ENCODE results near the gene REPS2. TPM values are rescaled to one million over a fixed set of nuclear protein-coding genes. Genes with fewer than 3 reads are reported as not detected.

The REPS2 gene
- total and polyA plus RNA-seq, 9 of the 15 experiments (the other 6 are each of a cell fraction or from before 2014, with no cell fraction given) = 0.01 to 0.07 (median 0.01) TPM; not detected in 3

DNA sequence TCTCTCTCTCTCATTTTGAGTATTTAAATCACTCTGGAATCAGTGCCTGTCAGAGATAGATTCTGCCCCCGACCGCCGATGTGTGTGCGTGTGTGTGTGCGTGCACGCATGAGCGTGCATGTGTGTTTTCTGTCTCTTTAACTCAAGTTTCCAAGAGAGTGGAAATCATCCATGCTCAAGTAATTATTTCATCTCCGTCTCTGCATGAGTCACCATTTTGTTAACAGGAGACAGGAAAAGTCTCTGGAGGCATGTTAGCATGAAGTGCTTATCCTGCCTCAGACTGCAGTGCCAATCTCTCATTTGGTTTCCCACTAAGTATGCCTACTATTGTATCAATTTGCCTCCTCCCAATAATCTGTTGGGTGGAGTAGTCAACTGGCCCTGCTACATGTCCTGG, 245.6 kb downstream of the REPS2 start:
- POLR2A ChIA-PET = no interaction called here
- WGBS (ENCODE audit: insufficient coverage, low coverage, missing lambda C conversion rate) = 5% methylated on average over 8 of the region's 8 CpGs
- H3K4me1 ChIP-seq (replicated peaks in 1 of 2; ENCODE audit: control insufficient read depth in 2 of 2, insufficient read depth in 2 of 2, low read length in 2 of 2) = no peaks in the 10 kb centered on the region
- H3K36me3 ChIP-seq (ENCODE audit: control insufficient read depth, insufficient read depth, low read length) = no peaks in the 10 kb centered on the region
- no peak overlapping the region for H3K4me3 ChIP-seq
- no peak overlapping the region for H3K4me2 ChIP-seq (ENCODE audit: insufficient read depth, low read length)
- in situ Hi-C loops (cut with MboI) (no loop called here), intact Hi-C loops (cut with micrococcal nuclease) (no loop called here)
- H2AFZ ChIP-seq (ENCODE audit: low read depth, low read length) = no peak overlapping the region
- H3K9me3 ChIP-seq (replicated peaks; ENCODE audit: control insufficient read depth, insufficient read depth, low read depth, low read length) = no peaks in the 10 kb centered on the region
- H3K27me3 ChIP-seq (ENCODE audit: control insufficient read depth in 2 of 2, insufficient read depth in 2 of 2, low read length in 2 of 2) = no peaks in the 10 kb centered on the region
- no TSS peak for BruUV-seq (replicated peaks)
- no peak for DNase-seq (ENCODE audit: extremely low read depth in 1 of 4, low spot score in 3 of 4)
- H3K79me2 ChIP-seq (ENCODE audit: control insufficient read depth, insufficient read depth, low read length) = no peaks in the 10 kb centered on the region
- no peaks in the 10 kb centered on the region for H4K20me1 ChIP-seq (replicated peaks; ENCODE audit: control insufficient read depth, insufficient read depth, low read length)
- H3K9ac ChIP-seq (ENCODE audit: insufficient read depth in 1 of 2, low read depth in 2 of 2, low read length in 2 of 2) = no peak overlapping the region
- FAIRE-seq = no peak
- H3K9me1 ChIP-seq (ENCODE audit: control insufficient read depth, insufficient read depth, low read length) = no peaks in the 10 kb centered on the region
- ATAC-seq = no peak
- CTCF ChIA-PET (ENCODE audit: low intra/inter-chr PET ratio) = interaction anchor here (0.5 kb wide), 1 partner anchor 134 kb away, joined by 5 read pairs; no protein-coding TSS in a partner anchor
- TF ChIP-seq PHF20 (IDR thresholded peaks at IDR 0.05; ENCODE audit: partially characterized antibody) (no peak), ZNF830 (CRISPR knock-in tag; IDR thresholded peaks at IDR 0.05) (no peak), NFE2 (IDR thresholded peaks at IDR 0.05; ENCODE audit: low read depth) (no peak), DPF2 (IDR thresholded peaks at IDR 0.05) (no peak), SNAPC5 (CRISPR knock-in tag; IDR thresholded peaks at IDR 0.05) (no peak)
- TF ChIP-seq, protein P1, sequence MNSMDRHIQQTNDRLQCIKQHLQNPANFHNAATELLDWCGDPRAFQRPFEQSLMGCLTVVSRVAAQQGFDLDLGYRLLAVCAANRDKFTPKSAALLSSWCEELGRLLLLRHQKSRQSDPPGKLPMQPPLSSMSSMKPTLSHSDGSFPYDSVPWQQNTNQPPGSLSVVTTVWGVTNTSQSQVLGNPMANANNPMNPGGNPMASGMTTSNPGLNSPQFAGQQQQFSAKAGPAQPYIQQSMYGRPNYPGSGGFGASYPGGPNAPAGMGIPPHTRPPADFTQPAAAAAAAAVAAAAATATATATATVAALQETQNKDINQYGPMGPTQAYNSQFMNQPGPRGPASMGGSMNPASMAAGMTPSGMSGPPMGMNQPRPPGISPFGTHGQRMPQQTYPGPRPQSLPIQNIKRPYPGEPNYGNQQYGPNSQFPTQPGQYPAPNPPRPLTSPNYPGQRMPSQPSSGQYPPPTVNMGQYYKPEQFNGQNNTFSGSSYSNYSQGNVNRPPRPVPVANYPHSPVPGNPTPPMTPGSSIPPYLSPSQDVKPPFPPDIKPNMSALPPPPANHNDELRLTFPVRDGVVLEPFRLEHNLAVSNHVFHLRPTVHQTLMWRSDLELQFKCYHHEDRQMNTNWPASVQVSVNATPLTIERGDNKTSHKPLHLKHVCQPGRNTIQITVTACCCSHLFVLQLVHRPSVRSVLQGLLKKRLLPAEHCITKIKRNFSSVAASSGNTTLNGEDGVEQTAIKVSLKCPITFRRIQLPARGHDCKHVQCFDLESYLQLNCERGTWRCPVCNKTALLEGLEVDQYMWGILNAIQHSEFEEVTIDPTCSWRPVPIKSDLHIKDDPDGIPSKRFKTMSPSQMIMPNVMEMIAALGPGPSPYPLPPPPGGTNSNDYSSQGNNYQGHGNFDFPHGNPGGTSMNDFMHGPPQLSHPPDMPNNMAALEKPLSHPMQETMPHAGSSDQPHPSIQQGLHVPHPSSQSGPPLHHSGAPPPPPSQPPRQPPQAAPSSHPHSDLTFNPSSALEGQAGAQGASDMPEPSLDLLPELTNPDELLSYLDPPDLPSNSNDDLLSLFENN (IDR thresholded peaks at IDR 0.05; ENCODE audit: low read depth in 2 of 2, low read length in 2 of 2) = no peak
- H3K27ac ChIP-seq (ENCODE audit: extremely low read depth, low read depth, low read length) = no peak overlapping the region

Small RNAs within 50 kb of the gene (small RNA-seq; reads per million reads assigned to genes)
- not detected for gene RF00019
- gene RF00190 = not detected

Other genes starting within 250 kb of the REPS2 start
- gene CTPS2, start 234.0 kb upstream of the REPS2 start, total RNA-seq (2014; rRNA removed) = 12.7 and 15.8 TPM in 2 replicates
- 17.6 and 19.3 TPM in 2 replicates for gene CTPS2, start 234.0 kb upstream of the REPS2 start, total RNA-seq (2014; rRNA removed; fragmentation: Illumina TruSeq; extraction: Trizol)
- 18.5 and 19.5 TPM in 2 replicates for gene CTPS2, start 234.0 kb upstream of the REPS2 start, total RNA-seq (2015; rRNA removed; fragmentation: Illumina TruSeq; extraction: Trizol)
- gene CTPS2, start 234.0 kb upstream of the REPS2 start, total RNA-seq (2021) = 13.9 and 14.1 TPM in 2 replicates
- gene CTPS2, start 234.0 kb upstream of the REPS2 start, polyA plus RNA-seq (2011; rRNA removed) = 13.4 and 18.2 TPM in 2 replicates
- gene CTPS2, start 234.0 kb upstream of the REPS2 start, polyA plus RNA-seq (2014; fragmentation: Illumina TruSeq; extraction: Trizol) = 12.6 and 14.8 TPM in 2 replicates
- 1 to 10 TPM; 5.4 to 6.6 TPM for gene CTPS2, start 234.0 kb upstream of the REPS2 start, polyA plus RNA-seq (2014; fragmentation: Nextera tagmentation; extraction: Ambion mirVana)
- 9.8 and 12.3 TPM in 2 replicates for gene CTPS2, start 234.0 kb upstream of the REPS2 start, polyA plus RNA-seq (2014; rRNA removed)
- gene SYAP1, start 227.0 kb upstream of the REPS2 start, total RNA-seq (2014; rRNA removed) = 35.3 and 39.9 TPM in 2 replicates
- gene SYAP1, start 227.0 kb upstream of the REPS2 start, total RNA-seq (2014; rRNA removed; fragmentation: Illumina TruSeq; extraction: Trizol) = 31.6 and 38.9 TPM in 2 replicates
- 32.6 and 34.4 TPM in 2 replicates for gene SYAP1, start 227.0 kb upstream of the REPS2 start, total RNA-seq (2015; rRNA removed; fragmentation: Illumina TruSeq; extraction: Trizol)
- 26.0 and 31.5 TPM in 2 replicates for gene SYAP1, start 227.0 kb upstream of the REPS2 start, total RNA-seq (2021)
- 11.8 and 13.7 TPM in 2 replicates for gene SYAP1, start 227.0 kb upstream of the REPS2 start, polyA plus RNA-seq (2011; rRNA removed)
- 20.3 and 21.3 TPM in 2 replicates for gene SYAP1, start 227.0 kb upstream of the REPS2 start, polyA plus RNA-seq (2014; fragmentation: Illumina TruSeq; extraction: Trizol)
- 1 to 10 TPM; 5.7 to 6.8 TPM for gene SYAP1, start 227.0 kb upstream of the REPS2 start, polyA plus RNA-seq (2014; fragmentation: Nextera tagmentation; extraction: Ambion mirVana)
- 27.5 and 27.6 TPM in 2 replicates for gene SYAP1, start 227.0 kb upstream of the REPS2 start, polyA plus RNA-seq (2014; rRNA removed)
- gene TXLNG, start 160.2 kb upstream of the REPS2 start, total RNA-seq (2014; rRNA removed) = 23.7 and 23.8 TPM in 2 replicates
- 35.8 and 38.9 TPM in 2 replicates for gene TXLNG, start 160.2 kb upstream of the REPS2 start, total RNA-seq (2014; rRNA removed; fragmentation: Illumina TruSeq; extraction: Trizol)
- gene TXLNG, start 160.2 kb upstream of the REPS2 start, total RNA-seq (2015; rRNA removed; fragmentation: Illumina TruSeq; extraction: Trizol) = 30.5 and 32.1 TPM in 2 replicates
- gene TXLNG, start 160.2 kb upstream of the REPS2 start, total RNA-seq (2021) = 27.1 and 27.9 TPM in 2 replicates
- gene TXLNG, start 160.2 kb upstream of the REPS2 start, polyA plus RNA-seq (2011; rRNA removed) = 27.3 and 41.4 TPM in 2 replicates
- 36.6 and 47.0 TPM in 2 replicates for gene TXLNG, start 160.2 kb upstream of the REPS2 start, polyA plus RNA-seq (2014; fragmentation: Illumina TruSeq; extraction: Trizol)
- 10 to 100 TPM; 13.1 to 21.4 TPM for gene TXLNG, start 160.2 kb upstream of the REPS2 start, polyA plus RNA-seq (2014; fragmentation: Nextera tagmentation; extraction: Ambion mirVana)
- 31.6 TPM in 2 replicates for gene TXLNG, start 160.2 kb upstream of the REPS2 start, polyA plus RNA-seq (2014; rRNA removed)
- 142 and 153 TPM in 2 replicates for gene RBBP7, start 76.3 kb upstream of the REPS2 start, total RNA-seq (2014; rRNA removed)
- gene RBBP7, start 76.3 kb upstream of the REPS2 start, total RNA-seq (2014; rRNA removed; fragmentation: Illumina TruSeq; extraction: Trizol) = 202 and 217 TPM in 2 replicates
- 192 and 211 TPM in 2 replicates for gene RBBP7, start 76.3 kb upstream of the REPS2 start, total RNA-seq (2015; rRNA removed; fragmentation: Illumina TruSeq; extraction: Trizol)
- gene RBBP7, start 76.3 kb upstream of the REPS2 start, total RNA-seq (2021) = 148 and 169 TPM in 2 replicates
- gene RBBP7, start 76.3 kb upstream of the REPS2 start, polyA plus RNA-seq (2011; rRNA removed) = 245 and 364 TPM in 2 replicates
- gene RBBP7, start 76.3 kb upstream of the REPS2 start, polyA plus RNA-seq (2014; fragmentation: Illumina TruSeq; extraction: Trizol) = 185 and 215 TPM in 2 replicates
- 10 to 100 TPM; 79.0 to 90.1 TPM for gene RBBP7, start 76.3 kb upstream of the REPS2 start, polyA plus RNA-seq (2014; fragmentation: Nextera tagmentation; extraction: Ambion mirVana)
- gene RBBP7, start 76.3 kb upstream of the REPS2 start, polyA plus RNA-seq (2014; rRNA removed) = 175 and 182 TPM in 2 replicates